ENCODE measurements around the gene CCR5AS.

The CCR5AS gene

GRCh38 chr3:46454209-46454595 lies 47.3 kb upstream of the CCR5AS start:
- Histone ChIP-seq H3K79me2 (replicated peaks; ENCODE audit: insufficient read depth, low read length) (no peaks in the 10 kb centered on the region), H3K9me2 (ENCODE audit: insufficient read depth, low read length) (no peaks in the 10 kb centered on the region), H3K4me2 (ENCODE audit: low read length) (no peak overlapping the region), H3K9ac (ENCODE audit: low read length) (no peak overlapping the region), H3K9me3 (ENCODE audit: low read length) (no peaks in the 10 kb centered on the region), H3K36me3 (ENCODE audit: insufficient read depth, low read length) (no peaks in the 10 kb centered on the region), H3K4me3 (ENCODE audit: low read length) (no peak overlapping the region), H3K27me3 (ENCODE audit: insufficient read depth, low read depth, low read length) (no peaks in the 10 kb centered on the region), H2AFZ (ENCODE audit: low read depth, low read length) (no peak overlapping the region), H4K20me1 (ENCODE audit: insufficient read depth) (no peaks in the 10 kb centered on the region), H3F3A (ENCODE audit: insufficient read depth, low read length, poor library complexity, severe bottlenecking) (no peaks in the 10 kb centered on the region), H3K27ac (ENCODE audit: low read length) (no peak overlapping the region)
- TF ChIP-seq MXI1 (conservative IDR thresholded peaks at IDR 0.05; ENCODE audit: poor library complexity, severe bottlenecking) (no peak), RAD21 (conservative IDR thresholded peaks at IDR 0.05) (no peak), EP300 (conservative IDR thresholded peaks at IDR 0.05; ENCODE audit: poor library complexity, severe bottlenecking) (no peak), EZH2 (IDR thresholded peaks at IDR 0.05; ENCODE audit: borderline replicate concordance, insufficient read depth, low read length, poor library complexity, severe bottlenecking) (no peak), TAF1 (IDR thresholded peaks at IDR 0.05; ENCODE audit: low read depth) (no peak), CTCF (IDR thresholded peaks at IDR 0.05; ENCODE audit: poor library complexity, severe bottlenecking) (no peak), POLR2AphosphoS5 (IDR thresholded peaks at IDR 0.05) (no peak), REST (IDR thresholded peaks at IDR 0.05; ENCODE audit: borderline replicate concordance) (no peak)

GRCh38 chr3:46453526-46454208 lies 46.8 kb upstream of the CCR5AS start:
- TF ChIP-seq SMC3 (conservative IDR thresholded peaks at IDR 0.05; ENCODE audit: poor library complexity) = no peak
- no peak for TF ChIP-seq EP300 (conservative IDR thresholded peaks at IDR 0.05; ENCODE audit: poor library complexity, severe bottlenecking)
- no peak for TF ChIP-seq EZH2 (IDR thresholded peaks at IDR 0.05; ENCODE audit: borderline replicate concordance, insufficient read depth, low read length, poor library complexity, severe bottlenecking)
- TF ChIP-seq REST (IDR thresholded peaks at IDR 0.05; ENCODE audit: borderline replicate concordance) = no peak
- TF ChIP-seq POLR2AphosphoS5 (IDR thresholded peaks at IDR 0.05) = no peak
- TF ChIP-seq MXI1 (conservative IDR thresholded peaks at IDR 0.05; ENCODE audit: poor library complexity, severe bottlenecking) = no peak
- no peak for TF ChIP-seq RAD21 (conservative IDR thresholded peaks at IDR 0.05)
- TF ChIP-seq TAF1 (IDR thresholded peaks at IDR 0.05; ENCODE audit: low read depth) = no peak
- TF ChIP-seq CTCF (IDR thresholded peaks at IDR 0.05; ENCODE audit: poor library complexity, severe bottlenecking) = no peak
- H3K9me2 ChIP-seq (ENCODE audit: insufficient read depth, low read length) = no peaks in the 10 kb centered on the region
- no peaks in the 10 kb centered on the region for H3F3A ChIP-seq (ENCODE audit: insufficient read depth, low read length, poor library complexity, severe bottlenecking)
- no peak overlapping the region for H2AFZ ChIP-seq (ENCODE audit: low read depth, low read length)
- H3K27me3 ChIP-seq (ENCODE audit: insufficient read depth, low read depth, low read length) = no peaks in the 10 kb centered on the region
- H3K27ac ChIP-seq (ENCODE audit: low read length) = no peak overlapping the region
- no peak overlapping the region for H3K9ac ChIP-seq (ENCODE audit: low read length)
- H3K79me2 ChIP-seq (replicated peaks; ENCODE audit: insufficient read depth, low read length) = no peaks in the 10 kb centered on the region
- no peak overlapping the region for H3K4me3 ChIP-seq (ENCODE audit: low read length)
- no peaks in the 10 kb centered on the region for H3K36me3 ChIP-seq (ENCODE audit: insufficient read depth, low read length)
- H3K4me2 ChIP-seq (ENCODE audit: low read length) = no peak overlapping the region
- no peaks in the 10 kb centered on the region for H4K20me1 ChIP-seq (ENCODE audit: insufficient read depth)
- no peaks in the 10 kb centered on the region for H3K9me3 ChIP-seq (ENCODE audit: low read length)
